ENCODE results near the gene TGFBR3L.
A peak's percentile ranks its signal among the peaks of the same experiment; 100 is the strongest.
"Not testable (repeated sequence)": the region's sequence is repeated elsewhere in the genome, so short reads cannot be mapped to it uniquely, and the experiment has no call there.

The TGFBR3L gene

GRCh38 chr19:7926727-7927604 lies 12.3 kb downstream of the TGFBR3L start:
- no peak overlapping the region for H3K27ac ChIP-seq (ENCODE audit: low read depth, low read length)
- H3K4me3 ChIP-seq (ENCODE audit: low read depth, low read length): no peak overlapping the region
- peak overlapping the region; percentile 9 for H3K9ac ChIP-seq (ENCODE audit: low read length)
- H3K9me3 ChIP-seq (ENCODE audit: control insufficient read depth, insufficient read depth, low read depth, low read length): no peaks in the 10 kb centered on the region
- H3K4me1 ChIP-seq (ENCODE audit: control insufficient read depth, insufficient read depth, low read length): peaks cover 6% of the 10 kb centered on the region; the same call in 1 of the 2 replicates
- H3K36me3 ChIP-seq (ENCODE audit: control insufficient read depth, insufficient read depth, low read length): peaks cover 28% of the 10 kb centered on the region
- H3K27me3 ChIP-seq (ENCODE audit: control insufficient read depth, insufficient read depth, low read length): no peaks in the 10 kb centered on the region

DNA sequence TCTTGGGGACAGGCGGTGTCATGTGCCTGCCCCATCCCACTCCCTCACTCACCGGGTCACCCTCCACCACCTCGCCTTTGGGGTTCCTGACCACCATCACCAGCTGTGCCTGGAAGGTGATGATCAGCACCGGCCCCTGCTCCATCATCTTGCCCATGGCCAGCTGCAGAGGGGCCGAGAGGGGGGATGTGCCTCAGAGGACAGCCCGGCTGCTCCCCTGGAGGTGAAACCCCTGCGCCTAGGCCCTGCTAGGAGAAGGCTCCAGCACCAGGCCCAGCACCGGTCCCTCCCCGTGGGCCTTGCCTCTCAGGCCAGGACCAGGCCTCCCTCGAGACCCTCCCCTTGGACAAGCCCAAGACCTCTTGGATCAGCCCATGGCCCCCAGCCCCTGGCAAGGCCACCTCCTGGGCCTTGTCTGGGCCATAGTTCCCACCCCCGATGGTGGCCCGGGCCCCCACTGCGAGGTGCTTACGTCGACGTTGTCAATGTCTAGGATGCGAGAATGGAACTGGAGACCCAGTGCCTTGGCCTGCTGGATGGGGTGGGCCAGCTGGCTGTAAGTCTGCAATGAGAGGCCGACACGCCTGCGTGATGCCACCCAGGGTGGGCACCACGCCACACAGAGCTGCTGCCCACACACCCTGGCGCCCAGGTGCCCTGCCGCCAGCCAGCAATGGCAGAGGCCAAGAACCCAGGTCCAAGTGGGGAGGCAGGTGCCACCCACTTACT lies 13.1 kb downstream of the TGFBR3L start:
- Histone ChIP-seq H3K4me1 (ENCODE audit: control insufficient read depth, insufficient read depth, low read length) (peaks cover 6% of the 10 kb centered on the region; the same call in 1 of the 2 replicates), H3K27me3 (ENCODE audit: control insufficient read depth, insufficient read depth, low read length) (no peaks in the 10 kb centered on the region), H3K36me3 (ENCODE audit: control insufficient read depth, insufficient read depth, low read length) (peaks cover 31% of the 10 kb centered on the region), H3K9me3 (ENCODE audit: control insufficient read depth, insufficient read depth, low read depth, low read length) (no peaks in the 10 kb centered on the region), H3K4me3 (ENCODE audit: low read depth, low read length) (no peak overlapping the region), H3K27ac (ENCODE audit: low read depth, low read length) (no peak overlapping the region), H3K9ac (ENCODE audit: low read length) (peak overlapping the region; percentile 9)

DNA sequence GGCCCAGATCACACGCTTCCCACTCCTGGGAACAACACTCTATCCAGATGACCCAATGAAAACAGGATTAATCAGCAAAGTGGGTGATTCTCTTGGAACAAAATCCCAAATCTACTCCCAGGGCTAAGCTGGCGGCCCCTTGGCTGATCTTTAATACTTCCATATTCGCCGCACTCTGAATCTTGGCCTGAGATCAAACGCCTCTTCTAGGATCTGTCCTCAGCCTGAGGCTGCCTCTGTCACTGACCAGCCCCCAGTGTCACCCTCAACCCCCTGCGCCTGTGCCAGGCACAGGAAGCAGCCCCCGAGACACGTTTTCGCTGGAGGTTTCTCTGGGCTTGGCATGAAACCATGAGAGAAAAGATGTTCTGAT lies 13.7 kb downstream of the TGFBR3L start:
- H3K9me3 ChIP-seq (ENCODE audit: control insufficient read depth, insufficient read depth, low read depth, low read length): no peaks in the 10 kb centered on the region
- no peak overlapping the region for H3K27ac ChIP-seq (ENCODE audit: low read depth, low read length)
- H3K4me3 ChIP-seq (ENCODE audit: low read depth, low read length): no peak overlapping the region
- H3K4me1 ChIP-seq (ENCODE audit: control insufficient read depth, insufficient read depth, low read length): peaks cover 6% of the 10 kb centered on the region; the same call in 1 of the 2 replicates
- no peak overlapping the region for H3K9ac ChIP-seq (ENCODE audit: low read length)
- H3K36me3 ChIP-seq (ENCODE audit: control insufficient read depth, insufficient read depth, low read length): peaks cover 36% of the 10 kb centered on the region
- H3K27me3 ChIP-seq (ENCODE audit: control insufficient read depth, insufficient read depth, low read length): no peaks in the 10 kb centered on the region

DNA sequence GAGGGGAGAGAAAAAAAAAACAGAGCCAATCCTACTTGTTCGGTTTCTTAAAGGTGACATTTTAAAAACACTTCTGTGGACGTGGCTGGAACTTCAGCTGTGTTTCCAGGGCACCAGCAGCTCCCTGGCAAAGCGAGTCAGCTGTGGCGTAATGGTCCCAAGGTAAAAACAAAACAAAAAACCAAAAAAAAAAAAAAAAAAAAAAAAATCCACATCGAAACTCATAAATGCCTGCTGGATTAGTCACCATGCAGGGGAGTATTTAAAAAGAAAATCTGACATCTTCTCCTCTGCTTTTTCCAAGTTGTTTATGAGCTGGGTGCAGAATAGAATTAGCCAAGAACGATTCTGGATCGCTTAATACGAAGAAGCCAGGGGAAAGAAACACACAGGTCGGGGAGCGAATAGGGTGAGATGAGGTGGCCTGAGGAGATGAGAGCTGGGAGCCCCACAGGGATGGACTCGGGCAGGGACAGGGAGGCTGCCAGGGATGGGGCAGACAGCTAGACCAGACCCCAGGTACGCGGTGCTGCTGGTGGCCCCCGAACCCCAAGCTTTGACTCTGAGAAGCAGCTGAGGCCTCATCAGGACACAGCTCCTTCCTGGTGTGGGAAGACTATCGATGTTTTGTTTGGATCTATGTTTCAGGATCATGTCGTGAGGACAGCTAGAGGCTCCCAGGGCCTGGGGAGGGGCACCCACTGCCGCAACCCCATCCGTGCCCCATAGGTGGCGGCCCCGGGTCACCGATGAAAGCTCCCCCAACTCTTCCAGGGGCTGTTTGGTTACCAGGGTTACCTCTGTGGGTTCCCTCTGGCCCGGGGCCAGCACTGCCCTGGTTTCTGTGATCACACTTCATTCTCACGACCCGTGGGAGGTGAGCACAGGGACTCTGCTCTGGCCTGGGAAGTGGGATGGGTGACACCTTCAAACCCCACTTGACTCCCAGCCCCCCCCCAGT lies 14.4 kb downstream of the TGFBR3L start:
- Histone ChIP-seq H3K36me3 (ENCODE audit: control insufficient read depth, insufficient read depth, low read length) (peaks cover 43% of the 10 kb centered on the region), H3K27me3 (ENCODE audit: control insufficient read depth, insufficient read depth, low read length) (no peaks in the 10 kb centered on the region), H3K27ac (ENCODE audit: low read depth, low read length) (no peak overlapping the region), H3K4me3 (ENCODE audit: low read depth, low read length) (no peak overlapping the region), H3K4me1 (ENCODE audit: control insufficient read depth, insufficient read depth, low read length) (peaks cover 6% of the 10 kb centered on the region; the same call in 1 of the 2 replicates), H3K9ac (ENCODE audit: low read length) (no peak overlapping the region), H3K9me3 (ENCODE audit: control insufficient read depth, insufficient read depth, low read depth, low read length) (no peaks in the 10 kb centered on the region)

DNA sequence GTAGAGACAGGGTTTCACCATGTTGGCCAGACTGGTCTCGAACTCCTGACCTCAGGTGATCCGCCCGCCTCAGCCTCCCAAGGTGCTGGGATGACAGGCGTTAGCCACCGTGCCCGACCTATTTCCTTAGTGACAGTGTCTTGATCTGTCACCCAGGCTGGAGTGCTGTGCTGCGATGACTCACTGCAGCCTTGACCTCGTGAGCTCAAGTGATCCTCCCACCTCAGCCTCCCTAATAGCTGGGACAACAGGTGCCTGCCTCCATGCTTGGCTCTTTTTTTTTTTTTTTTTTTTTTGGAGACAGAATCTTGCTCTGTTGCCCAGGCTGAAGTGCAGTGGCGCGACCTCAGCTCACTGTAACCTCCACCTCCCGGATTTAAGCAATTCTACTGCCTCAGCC lies 15.4 kb downstream of the TGFBR3L start:
- H3K27ac ChIP-seq (ENCODE audit: low read depth, low read length); H3K9ac ChIP-seq (ENCODE audit: low read length); H3K9me3 ChIP-seq (ENCODE audit: control insufficient read depth, insufficient read depth, low read depth, low read length); H3K27me3 ChIP-seq (ENCODE audit: control insufficient read depth, insufficient read depth, low read length); H3K4me3 ChIP-seq (ENCODE audit: low read depth, low read length); H3K4me1 ChIP-seq (ENCODE audit: control insufficient read depth, insufficient read depth, low read length): not testable (repeated sequence)
- peaks cover 53% of the 10 kb centered on the region for H3K36me3 ChIP-seq (ENCODE audit: control insufficient read depth, insufficient read depth, low read length)

- Histone ChIP-seq H3K27ac (ENCODE audit: low read depth, low read length) (no peak overlapping the region), H3K36me3 (ENCODE audit: control insufficient read depth, insufficient read depth, low read length) (peaks cover 61% of the 10 kb centered on the region), H3K4me3 (ENCODE audit: low read depth, low read length) (no peak overlapping the region), H3K9ac (ENCODE audit: low read length) (no peak overlapping the region), H3K9me3 (ENCODE audit: control insufficient read depth, insufficient read depth, low read depth, low read length) (no peaks in the 10 kb centered on the region), H3K4me1 (ENCODE audit: control insufficient read depth, insufficient read depth, low read length) (peaks cover 3% of the 10 kb centered on the region; the same call in 1 of the 2 replicates), H3K27me3 (ENCODE audit: control insufficient read depth, insufficient read depth, low read length) (no peaks in the 10 kb centered on the region)
Measured at GRCh38 chr19:7930765-7931164, 16.1 kb downstream of the TGFBR3L start.

DNA sequence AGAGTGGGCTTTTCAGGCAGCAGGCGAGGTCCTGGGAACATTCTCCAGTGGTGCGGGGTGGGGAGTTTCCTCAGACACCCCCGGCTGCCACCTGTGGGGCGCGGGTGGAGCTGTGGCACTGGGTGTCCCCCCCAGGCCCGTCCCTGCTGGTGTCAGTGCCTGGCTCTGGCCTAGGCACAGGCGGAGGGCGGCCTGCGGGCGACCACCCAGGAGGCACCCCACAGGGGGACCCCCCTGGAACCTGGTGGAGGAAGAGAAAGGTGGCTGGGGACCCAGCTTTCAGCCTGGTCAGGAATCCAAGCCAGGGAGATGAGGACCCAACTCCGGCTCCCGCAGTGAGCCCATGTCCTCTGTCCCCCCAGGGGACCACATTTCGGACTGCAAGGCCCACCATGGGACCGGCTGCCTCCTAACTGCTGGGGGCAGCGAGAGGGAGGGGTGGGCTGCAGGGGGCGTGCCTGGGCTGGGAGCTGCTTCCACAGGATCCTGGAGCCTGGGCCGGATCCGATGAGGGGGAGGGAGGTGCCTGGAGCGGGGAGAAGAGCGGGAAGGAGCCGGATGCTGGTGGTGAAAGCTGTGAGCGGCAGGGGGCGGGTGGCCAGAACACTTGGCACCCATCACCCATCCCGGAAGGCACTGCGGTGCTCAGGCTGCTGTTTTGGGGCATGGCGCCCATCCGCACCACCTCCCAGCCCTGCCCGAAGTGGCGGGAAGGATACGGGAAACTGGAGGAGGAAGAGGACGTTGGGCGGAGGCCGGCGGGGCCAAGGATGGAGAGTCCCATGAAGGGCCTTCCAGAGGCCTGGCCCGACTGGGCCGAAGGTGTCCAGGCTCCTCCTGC lies 16.8 kb downstream of the TGFBR3L start:
- no peak overlapping the region for H3K27ac ChIP-seq (ENCODE audit: low read depth, low read length)
- peaks cover 68% of the 10 kb centered on the region for H3K36me3 ChIP-seq (ENCODE audit: control insufficient read depth, insufficient read depth, low read length)
- peaks cover 3% of the 10 kb centered on the region; the same call in 1 of the 2 replicates for H3K4me1 ChIP-seq (ENCODE audit: control insufficient read depth, insufficient read depth, low read length)
- H3K9me3 ChIP-seq (ENCODE audit: control insufficient read depth, insufficient read depth, low read depth, low read length): no peaks in the 10 kb centered on the region
- H3K9ac ChIP-seq (ENCODE audit: low read length): no peak overlapping the region
- no peak overlapping the region for H3K4me3 ChIP-seq (ENCODE audit: low read depth, low read length)
- no peaks in the 10 kb centered on the region for H3K27me3 ChIP-seq (ENCODE audit: control insufficient read depth, insufficient read depth, low read length)

- Histone ChIP-seq H3K4me1 (ENCODE audit: control insufficient read depth, insufficient read depth, low read length) (peaks cover 3% of the 10 kb centered on the region; the same call in 1 of the 2 replicates), H3K27me3 (ENCODE audit: control insufficient read depth, insufficient read depth, low read length) (no peaks in the 10 kb centered on the region), H3K27ac (ENCODE audit: low read depth, low read length) (no peak overlapping the region), H3K4me3 (ENCODE audit: low read depth, low read length) (no peak overlapping the region), H3K9me3 (ENCODE audit: control insufficient read depth, insufficient read depth, low read depth, low read length) (no peaks in the 10 kb centered on the region), H3K36me3 (ENCODE audit: control insufficient read depth, insufficient read depth, low read length) (peaks cover 77% of the 10 kb centered on the region), H3K9ac (ENCODE audit: low read length) (no peak overlapping the region)
Measured at GRCh38 chr19:7932276-7932929, 17.8 kb downstream of the TGFBR3L start.

- Histone ChIP-seq H3K4me3 (ENCODE audit: low read depth, low read length) (no peak overlapping the region), H3K36me3 (ENCODE audit: control insufficient read depth, insufficient read depth, low read length) (peaks cover 81% of the 10 kb centered on the region), H3K4me1 (ENCODE audit: control insufficient read depth, insufficient read depth, low read length) (peaks cover 3% of the 10 kb centered on the region; the same call in 1 of the 2 replicates), H3K9me3 (ENCODE audit: control insufficient read depth, insufficient read depth, low read depth, low read length) (no peaks in the 10 kb centered on the region), H3K9ac (ENCODE audit: low read length) (no peak overlapping the region), H3K27me3 (ENCODE audit: control insufficient read depth, insufficient read depth, low read length) (no peaks in the 10 kb centered on the region), H3K27ac (ENCODE audit: low read depth, low read length) (no peak overlapping the region)
Measured at GRCh38 chr19:7932930-7933300, 18.3 kb downstream of the TGFBR3L start.
